Suprapubic skin (tissue), 4 donors: ENCODE measurements around the gene C12orf43. TPM values are rescaled to one million over a fixed set of nuclear protein-coding genes. Genes with fewer than 3 reads are reported as not detected.

Experiments used
- DNase-seq, 2 donors: peaks; one replicate each; pipeline ENCODE4 v3.0.0-alpha.2; 2019; ENCODE audit warnings: low spot score in 2 of 2
- H3K27ac ChIP-seq: fragments of 200-600 bp; sonication (generic); one replicate; pipeline ENCODE4 v1.5.1; 2019
- H3K27me3 ChIP-seq: fragments of 200-600 bp; sonication (generic); one replicate; pipeline ENCODE4 v1.5.1; 2019
- H3K36me3 ChIP-seq: fragments of 200-600 bp; sonication (generic); one replicate; pipeline ENCODE4 v1.5.1; 2019
- H3K4me1 ChIP-seq: fragments of 200-600 bp; sonication (generic); one replicate; pipeline ENCODE4 v1.5.1; 2019
- H3K4me3 ChIP-seq: fragments of 200-600 bp; sonication (generic); one replicate; pipeline ENCODE4 v1.5.1; 2019; ENCODE audit warnings: mild to moderate bottlenecking
- H3K9me3 ChIP-seq: fragments of 200-600 bp; sonication (generic); one replicate; pipeline ENCODE4 v1.5.1; 2019
- CTCF ChIP-seq, 2 donors: fragments of 200-600 bp in 1 of 2; fragments of 450-650 bp in 1 of 2; sonication (generic) in 1 of 2; IDR thresholded peaks; one replicate each; pipeline ENCODE4 v1.5.1; 2016 to 2019; ENCODE audit warnings: antibody characterized with exemption in 2 of 2, mild to moderate bottlenecking in 1 of 2, moderate library complexity in 1 of 2
- EP300 ChIP-seq: sonication (generic); formaldehyde crosslinking; IDR thresholded peaks from one replicate; pipeline ENCODE4 v1.6.1; 2017; ENCODE audit warnings: antibody characterized with exemption
- POLR2A ChIP-seq, 2 donors: fragments of 450-650 bp; IDR thresholded peaks; one replicate each; pipeline ENCODE4 v1.6.1; 2017; ENCODE audit warnings: antibody characterized with exemption in 2 of 2, mild to moderate bottlenecking in 2 of 2, moderate library complexity in 2 of 2
- POLR2AphosphoS5 ChIP-seq, 3 donors: sonication (generic); formaldehyde crosslinking; IDR thresholded peaks; one replicate each; pipeline ENCODE4 v1.6.1; 2017; ENCODE audit warnings: antibody characterized with exemption in 3 of 3
- WGBS: methylation state at CpG from one replicate; pipeline ENCODE4 v1.1.5; 2018; 5-methylcytosine and 5-hydroxymethylcytosine counted together
- total RNA-seq, 4 donors: library from RNA; depleted of rRNA; stranded (reverse); fragments of >200 nt; gene quantifications; one replicate each; pipeline ENCODE4 v1.1.0, GENCODE V29; 2016

C12orf43 gene
- total RNA-seq, 4 donors from 2014 or later, result 5.4 to 14.8 (median 7.1) TPM

DNA sequence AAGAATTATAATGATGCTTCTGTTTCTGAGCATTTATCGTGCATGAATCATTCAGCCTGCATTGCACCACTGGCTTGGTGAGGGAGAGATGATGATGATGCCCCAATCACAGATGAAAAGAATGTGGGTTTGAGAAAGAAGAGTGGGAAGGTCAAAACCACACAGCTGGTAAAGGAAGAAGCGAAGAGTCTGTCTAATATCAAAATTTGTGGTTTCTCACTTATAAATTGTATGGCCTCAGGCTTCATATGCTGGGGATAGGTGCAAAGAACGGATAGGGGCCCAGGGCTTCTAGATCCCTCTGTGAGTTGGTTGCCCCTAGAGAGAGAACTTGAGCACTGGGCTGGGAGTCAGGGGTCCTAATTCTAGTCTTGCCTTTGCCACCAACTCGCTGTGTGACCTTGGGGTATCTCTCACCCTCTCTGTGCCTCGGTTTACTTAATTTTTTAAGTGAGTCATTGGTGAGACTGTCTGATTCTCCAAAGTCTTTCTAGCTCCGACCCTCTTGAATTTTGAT is 20.6 kb upstream of the C12orf43 start:
- no peak for DNase-seq
- no peak overlapping the region for H3K27ac ChIP-seq
- 67% methylated on average over 6 of the region's 6 CpGs for WGBS
- peaks cover 9% of the 10 kb centered on the region for H3K4me1 ChIP-seq
- H3K27me3 ChIP-seq, result no peaks in the 10 kb centered on the region
- H3K36me3 ChIP-seq, result no peaks in the 10 kb centered on the region
- TF ChIP-seq POLR2A (IDR thresholded peaks at IDR 0.05), result no peak
- TF ChIP-seq POLR2AphosphoS5 (IDR thresholded peaks at IDR 0.05), result no peak
- TF ChIP-seq EP300, result no peak
- TF ChIP-seq CTCF (IDR thresholded peaks at IDR 0.05), result no peak
- no peaks in the 10 kb centered on the region for H3K9me3 ChIP-seq
- no peak overlapping the region for H3K4me3 ChIP-seq

GRCh38 chr12:121034616-121035305 is 18.5 kb upstream of the C12orf43 start:
- H3K27ac ChIP-seq, result no peak overlapping the region
- TF ChIP-seq CTCF (IDR thresholded peaks at IDR 0.05), result no peak
- no peak for TF ChIP-seq POLR2A (IDR thresholded peaks at IDR 0.05)
- TF ChIP-seq POLR2AphosphoS5 (IDR thresholded peaks at IDR 0.05), result no peak
- no peak for TF ChIP-seq EP300
- H3K4me1 ChIP-seq, result peaks cover 9% of the 10 kb centered on the region
- no peaks in the 10 kb centered on the region for H3K9me3 ChIP-seq
- no peak overlapping the region for H3K4me3 ChIP-seq
- H3K36me3 ChIP-seq, result no peaks in the 10 kb centered on the region
- 79% methylated on average over 9 of the region's 9 CpGs for WGBS
- H3K27me3 ChIP-seq, result no peaks in the 10 kb centered on the region
- DNase-seq, result no peak

GRCh38 chr12:121033625-121034349 is 17.5 kb upstream of the C12orf43 start:
- Histone ChIP-seq H3K9me3 (no peaks in the 10 kb centered on the region), H3K36me3 (no peaks in the 10 kb centered on the region), H3K27me3 (no peaks in the 10 kb centered on the region), H3K4me3 (no peak overlapping the region), H3K27ac (no peak overlapping the region), H3K4me1 (peaks cover 7% of the 10 kb centered on the region)
- 89% methylated on average over 9 of the region's 10 CpGs for WGBS
- TF ChIP-seq CTCF (IDR thresholded peaks at IDR 0.05) (no peak), POLR2AphosphoS5 (IDR thresholded peaks at IDR 0.05) (no peak), EP300 (no peak), POLR2A (IDR thresholded peaks at IDR 0.05) (no peak)
- no peak for DNase-seq

GRCh38 chr12:121030576-121031212 is 14.4 kb upstream of the C12orf43 start:
- DNase-seq, result no peak
- Histone ChIP-seq H3K4me1 (no peaks in the 10 kb centered on the region), H3K36me3 (no peaks in the 10 kb centered on the region), H3K4me3 (no peak overlapping the region), H3K27ac (no peak overlapping the region), H3K27me3 (no peaks in the 10 kb centered on the region), H3K9me3 (no peaks in the 10 kb centered on the region)
- WGBS, result 73% methylated on average over 10 of the region's 10 CpGs
- TF ChIP-seq POLR2A (IDR thresholded peaks at IDR 0.05) (no peak), POLR2AphosphoS5 (IDR thresholded peaks at IDR 0.05) (no peak), EP300 (no peak), CTCF (IDR thresholded peaks at IDR 0.05) (no peak)
